Measurements from ENCODE around the gene DIPK1B.
A peak's percentile ranks its signal among the peaks of the same experiment; 100 is the strongest.

The DIPK1B gene

GRCh38 chr9:136683173-136683745 is 29.1 kb upstream of the DIPK1B start:
- ChIA-PET POLR2A (ENCODE audit: low non-redundant PET) (no interaction called here), CTCF (interaction anchor here (1.1 to 3.5 kb wide), 2 partner anchors 11 to 39 kb away, joined by 4 to 35 read pairs; no protein-coding TSS in a partner anchor)
- no peak for DNase-seq (ENCODE audit: low spot score)
- no peak for TF ChIP-seq CTCF (conservative IDR thresholded peaks at IDR 0.05; ENCODE audit: low read depth)
- no peak overlapping the region for H3K27ac ChIP-seq

GRCh38 chr9:136683755-136684154 is 28.6 kb upstream of the DIPK1B start:
- CTCF ChIA-PET = interaction anchor here (1.1 to 3.5 kb wide), 2 partner anchors 12 to 40 kb away, joined by 4 to 35 read pairs; no protein-coding TSS in a partner anchor
- DNase-seq (ENCODE audit: low spot score) = no peak
- no peak overlapping the region for H3K27ac ChIP-seq
- no peak for TF ChIP-seq CTCF (conservative IDR thresholded peaks at IDR 0.05; ENCODE audit: low read depth)
- POLR2A ChIA-PET (ENCODE audit: low non-redundant PET) = interaction anchor here (0.6 kb wide), 1 partner anchor 42 kb away, joined by 3 read pairs; no protein-coding TSS in a partner anchor

- ChIA-PET CTCF (interaction anchor here (0.6 to 3.5 kb wide), 2 partner anchors 11 to 12 kb away, joined by 4 to 35 read pairs; no protein-coding TSS in a partner anchor), POLR2A (ENCODE audit: low non-redundant PET) (interaction anchor here (0.6 kb wide), 1 partner anchor 41 kb away, joined by 3 read pairs; no protein-coding TSS in a partner anchor)
- DNase-seq (ENCODE audit: low spot score) = no peak
- no peak for TF ChIP-seq CTCF (conservative IDR thresholded peaks at IDR 0.05; ENCODE audit: low read depth)
- no peak overlapping the region for H3K27ac ChIP-seq
Measured at GRCh38 chr9:136684339-136684738, 28.0 kb upstream of the DIPK1B start.

GRCh38 chr9:136684799-136685198 is 27.6 kb upstream of the DIPK1B start:
- peak overlapping the region; percentile 84 for H3K27ac ChIP-seq
- TF ChIP-seq CTCF (conservative IDR thresholded peaks at IDR 0.05; ENCODE audit: low read depth) = no peak
- CTCF ChIA-PET = interaction anchor here (0.6 to 2.5 kb wide), 2 partner anchors 10 to 13 kb away, joined by 4 to 22 read pairs; no protein-coding TSS in a partner anchor
- DNase-seq (ENCODE audit: low spot score) = no peak
- POLR2A ChIA-PET (ENCODE audit: low non-redundant PET) = no interaction called here

GRCh38 chr9:136685216-136685615 is 27.2 kb upstream of the DIPK1B start:
- POLR2A ChIA-PET (ENCODE audit: low non-redundant PET) = no interaction called here
- CTCF ChIA-PET = interaction anchor here (0.6 to 2.5 kb wide), 5 partner anchors 8 to 333 kb away, joined by 3 to 22 read pairs (median 6); no protein-coding TSS in a partner anchor
- DNase-seq (ENCODE audit: low spot score) = no peak
- no peak for TF ChIP-seq CTCF (conservative IDR thresholded peaks at IDR 0.05; ENCODE audit: low read depth)
- H3K27ac ChIP-seq = peak overlapping the region; percentile 84

- H3K27ac ChIP-seq = peak overlapping the region; percentile 84
- no peak for DNase-seq (ENCODE audit: low spot score)
- POLR2A ChIA-PET (ENCODE audit: low non-redundant PET) = interaction anchor here (0.5 to 1.5 kb wide), 2 partner anchors 34 to 35 kb away, joined by 3 to 5 read pairs; no protein-coding TSS in a partner anchor
- TF ChIP-seq CTCF (conservative IDR thresholded peaks at IDR 0.05; ENCODE audit: low read depth) = no peak
- CTCF ChIA-PET = interaction anchor here (0.6 to 2.5 kb wide), 8 partner anchors 8 to 554 kb away, joined by 3 to 22 read pairs (median 4); no protein-coding TSS in a partner anchor
Measured at GRCh38 chr9:136685790-136686533, 26.4 kb upstream of the DIPK1B start.

All from RWPE1 (cell line).